Activated CD8-positive, alpha-beta memory T cell treated with anti-CD3 and anti-CD28 coated beads, Interleukin-2, amount 50 U/mL, for 24 hours (primary cell): ENCODE measurements around the gene IRS2.
"Not testable (repeated sequence)": the region's sequence is repeated elsewhere in the genome, so short reads cannot be mapped to it uniquely, and the experiment has no call there.

ENCODE experiments used
- DNase-seq: peaks from one replicate; pipeline ENCODE4 v3.0.0-alpha.2; 2020; ENCODE audit errors: extremely low read depth

IRS2 gene

GRCh38 chr13:109786457-109787134 lies at the start of gene IRS2:
Gene IRS2, minus strand, starts transcription at chr13:109786583. Its CDS starts 530 bp downstream, at chr13:109786053.
- DNase-seq, result peak; percentile 76

GRCh38 chr13:109834973-109835720 lies 48.8 kb upstream of the IRS2 start:
- no peak for DNase-seq

DNA sequence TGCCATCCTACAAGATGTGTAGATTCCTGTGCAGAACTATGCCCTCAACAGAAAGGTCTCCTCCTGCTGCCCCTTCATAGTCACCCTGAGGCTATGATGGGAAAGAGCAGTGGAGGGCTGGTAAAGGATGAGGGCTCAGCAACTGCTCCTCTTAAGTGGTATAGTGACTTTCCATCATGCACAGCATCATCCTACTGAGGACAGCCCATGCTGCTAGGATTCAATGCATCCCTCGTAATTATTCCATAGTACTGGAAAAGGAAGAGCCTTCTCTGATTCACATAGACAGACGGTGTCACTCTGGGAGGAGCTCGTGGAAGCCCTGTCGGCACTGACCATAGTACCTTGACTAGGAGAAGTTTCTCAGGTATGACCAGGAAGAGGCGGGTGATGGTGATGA lies 47.6 kb upstream of the IRS2 start:
- DNase-seq, result no peak

DNA sequence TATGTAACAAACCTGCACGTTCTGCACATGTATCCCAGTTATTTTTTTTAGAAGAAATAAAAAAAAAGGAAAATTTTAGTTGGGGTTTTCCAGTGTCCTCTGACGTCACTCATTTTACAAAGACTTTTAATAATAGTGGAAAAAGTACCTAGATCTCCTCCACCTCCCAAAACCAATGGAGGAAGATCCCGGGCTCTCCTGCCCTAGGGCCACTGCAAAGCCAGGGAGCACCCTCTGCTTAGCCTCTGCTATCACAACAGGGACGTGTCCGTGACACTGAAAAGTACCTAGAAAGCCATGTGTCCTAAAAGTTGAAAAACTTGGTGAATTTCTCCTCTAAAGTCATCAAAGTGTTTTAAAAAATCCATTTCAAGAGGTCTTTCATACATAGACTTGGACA lies 46.7 kb upstream of the IRS2 start:
- DNase-seq, result no peak

GRCh38 chr13:109828591-109829316 lies 42.4 kb upstream of the IRS2 start:
- DNase-seq, result not testable (repeated sequence)

DNA sequence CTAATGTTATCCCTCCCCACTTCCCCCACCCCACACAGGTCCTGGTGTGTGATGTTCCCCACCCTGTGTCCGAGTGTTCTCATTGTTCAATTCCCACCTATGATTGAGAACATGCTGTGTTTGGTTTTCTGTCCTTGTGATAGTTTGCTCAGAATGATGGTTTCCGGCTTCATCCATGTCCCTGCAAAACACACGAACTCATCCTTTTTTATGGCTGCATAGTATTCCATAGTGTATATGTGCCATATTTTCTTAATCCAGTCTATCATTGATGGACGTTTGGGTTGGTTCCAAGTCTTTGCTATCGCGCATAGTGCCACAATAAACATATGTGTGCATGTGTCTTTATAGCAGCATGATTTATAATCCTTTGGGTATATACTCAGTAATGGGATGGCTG lies 36.8 kb upstream of the IRS2 start:
- not testable (repeated sequence) for DNase-seq

DNA sequence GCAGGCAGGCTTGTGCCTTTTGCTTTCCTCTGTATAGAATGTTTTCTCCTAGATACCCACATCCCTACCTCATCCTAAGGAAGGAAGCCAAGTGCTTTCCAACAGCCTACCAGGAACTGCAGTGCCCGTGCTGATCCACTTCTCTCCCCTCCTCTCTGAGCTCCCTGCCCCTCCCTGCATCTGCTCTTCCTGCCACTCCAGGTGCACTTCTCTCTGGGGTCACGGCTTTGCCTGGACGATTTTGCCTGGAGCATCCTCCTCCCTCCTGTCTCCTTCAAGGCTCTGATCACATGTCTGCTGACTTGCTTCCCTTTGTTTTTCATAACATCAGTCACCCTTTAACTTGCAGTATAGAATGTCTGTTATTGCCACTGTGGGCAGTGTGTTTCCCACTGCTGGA lies 34.7 kb upstream of the IRS2 start:
- DNase-seq, result no peak

GRCh38 chr13:109819874-109820273 lies 33.5 kb upstream of the IRS2 start:
- no peak for DNase-seq

DNA sequence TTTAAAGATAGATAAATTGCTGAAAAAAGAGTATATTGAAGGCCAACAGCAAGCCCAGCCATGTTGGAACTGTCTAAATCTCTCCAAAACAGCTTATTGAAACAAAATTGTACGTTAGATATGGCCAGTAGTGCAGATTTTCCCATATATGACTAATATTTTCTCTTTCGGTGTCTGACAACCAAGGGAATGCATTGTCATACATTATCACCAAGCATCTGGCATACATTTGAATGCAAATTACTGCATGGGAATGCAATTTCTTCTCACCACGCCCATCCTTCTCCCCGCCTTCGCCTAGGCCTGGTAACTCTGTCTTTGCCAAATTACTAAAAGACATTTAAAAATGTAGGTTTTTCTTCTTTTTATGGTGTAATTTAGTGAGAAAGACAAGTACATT lies 32.5 kb upstream of the IRS2 start:
- DNase-seq, result no peak

DNA sequence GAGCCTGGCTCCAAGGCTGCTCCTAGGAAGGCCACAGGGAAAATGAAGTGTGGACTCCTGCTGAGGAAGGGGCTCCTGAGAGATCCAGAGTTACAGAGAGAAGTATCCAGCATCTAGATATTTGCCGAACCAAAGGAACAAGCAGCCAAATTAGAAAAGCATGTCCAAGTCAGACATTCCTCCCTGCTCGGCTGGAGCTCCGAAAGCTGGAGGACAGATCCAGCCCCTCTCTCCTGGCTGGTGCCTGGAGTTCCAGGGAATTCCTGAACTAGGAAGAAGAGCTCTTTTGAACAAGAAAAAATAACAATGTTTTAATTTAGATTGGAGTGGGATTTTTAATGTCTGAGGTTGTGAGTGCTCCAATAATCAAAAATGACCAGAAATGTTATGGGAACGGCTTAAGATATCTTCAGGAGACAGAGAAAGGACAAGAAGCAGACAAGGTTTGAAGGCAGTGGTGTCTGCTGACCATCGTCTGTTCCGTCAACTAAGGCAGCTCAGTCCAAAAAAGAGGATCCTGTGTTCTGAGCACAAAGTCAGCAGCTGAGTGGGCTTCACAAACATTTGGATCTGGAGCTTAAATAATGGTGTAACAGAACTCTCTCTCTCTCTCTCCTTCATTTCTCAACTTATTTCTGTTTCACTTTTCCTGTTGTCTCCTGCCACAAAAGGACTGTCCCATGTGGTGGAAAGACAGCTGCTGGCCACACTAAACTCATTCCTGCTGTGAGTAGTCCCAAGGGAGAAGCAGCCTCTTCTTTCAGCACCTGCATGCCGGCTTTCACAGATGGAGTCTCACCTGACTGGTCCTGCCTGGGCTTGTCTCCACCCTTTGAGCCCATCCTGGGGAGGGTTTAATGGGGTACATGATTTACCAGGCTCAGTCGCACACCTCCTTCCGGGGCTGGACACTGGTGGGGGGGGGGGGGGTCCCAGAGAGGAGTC lies 31.5 kb upstream of the IRS2 start:
- DNase-seq, result no peak

GRCh38 chr13:109816808-109817203 lies 30.4 kb upstream of the IRS2 start:
- DNase-seq, result no peak

- no peak for DNase-seq
Measured at GRCh38 chr13:109816112-109816807, 29.9 kb upstream of the IRS2 start.

DNA sequence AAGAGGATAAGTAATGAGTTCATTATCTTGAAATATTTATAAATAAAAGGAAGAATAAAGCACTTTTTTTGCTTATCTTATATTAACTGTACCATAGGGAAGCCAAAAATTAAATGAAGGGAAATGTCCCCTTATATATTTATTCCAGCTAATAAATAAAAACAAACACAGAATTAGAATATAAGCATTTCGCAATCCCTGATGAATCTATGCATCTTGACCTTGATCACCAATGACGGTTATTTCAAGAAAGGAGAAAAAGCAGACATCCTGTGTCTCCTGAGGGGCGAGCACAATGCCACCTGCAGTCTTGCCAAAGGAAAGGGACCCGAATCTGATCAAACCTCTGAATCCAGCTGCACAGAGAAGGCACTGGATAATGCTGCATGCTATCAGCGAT lies 29.3 kb upstream of the IRS2 start:
- no peak for DNase-seq

DNA sequence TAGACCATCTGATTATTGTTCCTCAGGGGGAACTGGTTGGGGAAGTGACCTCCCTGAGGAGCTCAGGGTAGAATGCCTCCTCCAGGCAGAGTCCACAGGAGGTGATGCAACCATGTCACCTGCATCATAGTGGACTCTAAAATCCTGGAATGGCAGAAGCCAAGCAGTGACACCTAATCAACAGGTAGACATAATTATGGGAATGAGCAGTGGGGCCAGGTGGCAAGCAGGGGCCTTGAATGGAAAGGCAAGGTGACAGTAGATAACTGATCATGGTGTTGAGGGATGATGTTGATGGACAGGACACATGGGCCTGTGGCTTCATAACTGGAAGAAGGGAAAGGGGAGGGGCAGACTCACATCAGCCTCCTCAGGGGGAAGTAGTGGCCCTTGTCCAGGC lies 27.3 kb upstream of the IRS2 start:
- DNase-seq, result no peak

- no peak for DNase-seq
Measured at GRCh38 chr13:109812382-109812781, 26.0 kb upstream of the IRS2 start.

DNA sequence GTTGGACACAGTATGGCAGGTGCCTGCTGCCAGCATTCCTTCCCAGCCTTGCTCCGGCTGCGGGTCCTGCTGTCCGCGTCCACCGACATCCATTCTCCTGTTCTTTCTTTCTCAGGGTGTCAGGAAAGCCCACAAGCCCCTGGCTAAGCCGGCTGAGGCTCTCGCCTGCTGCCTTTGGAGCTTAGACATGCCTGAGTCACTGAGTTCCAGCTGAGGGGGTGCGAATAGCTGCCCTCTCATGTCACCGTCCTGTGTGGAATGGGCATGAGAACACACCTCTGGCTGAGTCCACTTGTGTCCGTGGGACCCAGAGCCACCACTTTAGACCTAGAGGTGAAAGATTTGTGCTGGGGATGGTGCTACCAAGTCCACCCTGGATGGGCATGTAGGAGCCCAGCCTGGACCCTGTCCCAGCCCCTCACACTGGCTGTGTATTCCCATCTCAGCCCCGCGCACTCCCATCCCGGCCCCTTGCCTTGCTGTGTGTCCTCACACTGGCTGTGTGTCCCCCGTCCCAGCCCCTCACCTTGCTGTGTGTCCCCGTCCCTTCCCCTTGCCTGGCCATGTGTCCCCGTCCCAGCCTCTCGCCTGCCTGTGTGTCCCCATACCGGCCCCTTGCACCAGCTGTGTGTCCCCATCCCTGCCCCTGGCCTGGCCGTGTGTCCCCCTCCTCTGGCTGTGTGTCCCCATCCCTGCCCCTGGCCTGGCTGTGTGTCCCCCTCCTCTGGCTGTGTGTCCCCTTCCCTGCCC lies 24.6 kb upstream of the IRS2 start:
- no peak for DNase-seq

DNA sequence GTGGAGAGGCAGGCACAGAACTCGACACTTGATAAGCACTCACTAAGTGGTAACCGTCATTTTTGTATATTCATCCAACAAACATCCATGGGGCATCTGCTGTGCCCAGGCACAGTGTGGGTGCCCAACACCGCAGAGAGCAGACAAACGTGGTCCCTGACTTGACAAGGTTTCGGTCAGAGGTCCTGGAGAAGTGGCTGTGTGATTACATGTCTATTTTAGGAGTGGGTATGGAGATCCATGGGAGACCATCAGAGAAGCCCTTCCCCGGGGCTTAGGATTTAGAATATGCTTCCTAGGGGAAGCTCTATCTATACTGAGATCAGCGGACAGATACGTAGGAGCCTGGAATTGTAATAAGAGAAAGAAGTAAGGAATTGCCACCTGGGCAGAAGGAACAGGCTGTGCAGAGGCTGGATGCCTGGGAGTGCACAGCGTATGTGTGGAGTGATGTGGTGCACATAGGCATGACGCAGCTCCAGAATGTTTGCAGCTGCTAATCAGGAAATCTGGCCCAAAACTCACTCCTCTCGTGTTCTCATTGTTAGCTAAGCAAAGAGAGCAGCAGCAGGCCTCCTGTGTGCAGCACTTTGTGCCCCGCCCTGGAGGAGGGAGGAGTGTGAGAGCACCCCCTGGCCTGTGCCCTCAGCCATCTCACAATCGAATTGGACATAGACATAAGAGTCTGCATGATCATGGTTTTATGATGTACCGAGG lies 23.0 kb upstream of the IRS2 start:
- no peak for DNase-seq

DNA sequence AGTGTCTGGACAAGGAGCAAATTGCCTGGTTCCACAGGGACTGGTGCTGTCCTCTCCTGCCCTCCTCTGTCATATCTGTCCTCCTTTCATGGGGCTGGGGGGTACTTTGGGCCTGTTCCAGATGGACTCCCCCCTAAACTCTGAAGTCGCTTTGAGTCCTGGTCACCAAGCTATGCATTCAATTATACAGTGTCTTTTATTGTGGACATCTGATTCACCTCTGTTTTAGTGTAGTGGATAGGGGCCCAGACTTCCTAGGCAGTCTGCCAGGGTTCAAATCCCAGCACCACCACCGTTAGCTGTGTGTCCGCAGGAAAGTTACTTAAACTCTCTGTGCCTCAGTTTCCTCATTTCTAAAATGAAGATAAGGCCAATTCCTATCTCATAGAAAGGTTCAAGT lies 21.0 kb upstream of the IRS2 start:
- DNase-seq, result no peak

- DNase-seq, result no peak
Measured at GRCh38 chr13:109804654-109805053, 18.3 kb upstream of the IRS2 start.

DNA sequence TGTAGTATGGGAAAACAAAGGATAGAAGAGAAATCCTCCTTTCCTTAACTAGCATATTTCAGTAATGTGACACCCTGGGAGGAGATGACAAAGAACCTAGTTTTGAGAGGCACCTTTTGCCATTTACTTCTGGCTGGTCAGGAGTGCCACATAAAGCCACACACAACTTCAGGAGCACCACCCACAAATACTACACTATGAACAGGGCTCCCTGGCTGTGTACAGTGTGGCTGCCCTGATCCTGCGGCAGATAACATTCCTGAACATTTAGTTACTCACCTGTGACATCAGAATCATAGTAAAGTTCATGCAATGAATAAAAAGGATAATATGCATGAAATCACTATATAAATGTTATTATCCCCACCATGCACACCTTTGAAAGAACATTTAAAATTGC lies 17.4 kb upstream of the IRS2 start:
- no peak for DNase-seq
